VCaP (cell line): ENCODE results near the gene NPY4R2.
"Not testable (repeated sequence)": the region's sequence is repeated elsewhere in the genome, so short reads cannot be mapped to it uniquely, and the experiment has no call there.

Experiments used
- H3K27ac ChIP-seq: fragments of 450-650 bp; 2 replicates; pipeline ENCODE4 v1.5.1; 2017

The NPY4R2 gene

DNA sequence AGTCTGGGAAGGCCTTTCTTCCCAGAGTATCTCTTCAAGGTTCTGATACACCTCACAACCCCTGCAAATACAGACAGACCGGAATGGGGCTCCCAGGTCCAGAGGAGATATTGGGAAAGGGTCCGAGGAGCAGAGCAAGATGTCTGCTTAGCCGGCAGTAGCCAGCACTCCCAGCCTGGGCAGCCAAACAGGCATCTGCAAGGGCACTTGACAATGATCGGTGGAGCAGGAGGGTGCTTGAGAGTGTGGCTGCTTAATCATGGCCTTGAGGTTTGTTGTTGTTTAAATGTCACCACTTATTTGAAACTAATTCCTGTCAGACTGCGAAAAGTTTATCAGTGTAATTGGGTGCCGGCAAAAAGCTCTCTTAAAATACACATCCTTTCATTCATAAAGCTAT lies 15.0 kb downstream of the NPY4R2 start:
- not testable (repeated sequence) for H3K27ac ChIP-seq

- peak overlapping the region; percentile 68 for H3K27ac ChIP-seq
Measured at GRCh38 chr10:47936772-47937228, 18.3 kb downstream of the NPY4R2 start.

DNA sequence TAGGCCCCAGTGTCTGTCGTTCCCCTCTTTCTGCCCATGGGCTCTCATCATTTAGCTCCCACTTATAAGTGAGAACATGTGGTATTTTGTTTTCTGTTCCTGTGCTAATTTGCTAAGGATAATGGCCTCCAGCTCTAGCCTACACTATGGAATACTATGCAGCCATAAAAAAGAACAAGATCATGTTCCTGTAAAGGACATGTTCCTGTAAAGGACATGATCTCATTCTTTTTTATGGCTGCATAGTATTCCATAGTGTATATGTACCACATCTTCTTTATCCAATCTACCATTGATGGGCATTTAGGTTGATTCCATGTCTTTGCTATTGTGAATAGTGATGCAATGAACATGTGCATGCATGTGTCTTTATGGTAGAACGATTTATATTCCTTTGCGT lies 19.2 kb downstream of the NPY4R2 start:
- H3K27ac ChIP-seq = peak overlapping the region; percentile 68

DNA sequence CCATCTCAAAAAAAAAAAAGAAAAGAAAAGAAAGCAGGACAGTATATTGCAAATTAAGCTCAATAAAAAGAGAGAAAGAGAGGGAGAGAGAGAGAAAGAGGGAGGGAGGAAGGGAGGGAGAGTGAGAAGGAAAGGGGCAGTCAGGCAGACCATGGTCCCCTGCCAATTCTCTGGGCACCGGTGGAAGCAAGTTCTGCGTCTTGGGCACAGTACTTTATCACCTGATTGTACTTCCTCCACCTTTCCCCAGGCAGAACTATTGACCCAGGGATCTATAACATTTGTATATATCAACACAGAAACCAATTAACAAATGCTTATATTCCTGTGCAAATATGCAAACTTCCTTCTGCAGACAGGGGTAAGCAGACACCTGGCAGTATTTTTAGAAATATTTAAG lies 22.4 kb downstream of the NPY4R2 start:
- peak overlapping the region; percentile 99 for H3K27ac ChIP-seq

GRCh38 chr10:47941379-47941778 lies 22.9 kb downstream of the NPY4R2 start:
- peak overlapping the region; percentile 99 for H3K27ac ChIP-seq

DNA sequence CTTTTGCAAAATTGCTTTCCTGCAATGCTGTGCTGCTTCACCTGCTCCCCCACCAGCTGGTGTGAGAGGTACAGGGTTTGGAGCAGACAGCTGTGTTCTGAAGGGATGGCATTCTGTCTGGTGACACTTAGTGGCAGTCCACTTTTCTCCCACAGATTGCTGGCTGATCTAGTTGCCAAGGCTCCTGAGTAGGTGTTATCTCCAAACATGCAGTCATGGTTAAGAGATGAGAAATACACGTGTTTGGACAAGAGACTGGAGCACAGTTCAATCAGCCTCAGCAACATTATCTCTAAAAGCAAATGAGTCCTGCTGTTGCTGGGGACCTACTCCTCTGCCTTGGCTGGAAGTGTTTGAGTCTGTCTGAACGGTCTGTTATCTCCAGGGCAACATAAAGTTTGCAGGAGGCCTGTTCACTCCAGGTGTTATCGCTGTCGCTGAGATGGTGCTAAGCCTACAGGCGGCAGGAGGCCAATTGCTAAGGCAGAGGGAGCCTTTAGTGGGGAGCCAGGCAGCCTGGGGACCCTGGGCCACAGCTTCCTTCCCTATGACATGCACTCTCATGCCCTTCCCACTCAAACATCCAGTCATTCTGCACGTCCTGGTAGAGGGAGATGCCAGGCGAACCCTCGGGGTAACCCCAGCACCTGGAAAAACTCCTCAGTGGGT lies 24.0 kb downstream of the NPY4R2 start:
- peak overlapping the region; percentile 99 for H3K27ac ChIP-seq

DNA sequence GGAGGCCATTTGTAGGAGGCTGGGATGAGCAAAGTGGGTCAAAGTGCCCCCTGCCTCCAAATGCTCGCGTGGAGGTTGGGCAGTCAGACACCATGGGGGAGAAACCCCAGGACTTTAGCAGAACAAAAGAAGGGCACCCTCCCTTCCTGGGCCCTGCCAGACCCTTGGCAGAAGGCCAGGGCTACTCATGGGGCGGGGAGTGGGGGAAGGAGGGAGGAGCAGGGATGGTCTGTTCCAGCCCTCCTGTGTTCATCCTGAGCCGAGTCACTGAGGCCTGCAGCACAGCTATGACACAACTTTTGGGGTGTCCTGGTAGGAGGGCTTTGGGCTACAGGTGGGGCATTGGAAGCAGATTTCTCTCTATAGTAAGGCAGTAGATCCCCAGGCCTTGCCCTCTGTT lies 24.9 kb downstream of the NPY4R2 start:
- H3K27ac ChIP-seq = not testable (repeated sequence)

- H3K27ac ChIP-seq = not testable (repeated sequence)
Measured at GRCh38 chr10:47947424-47947823, 29.0 kb downstream of the NPY4R2 start.

DNA sequence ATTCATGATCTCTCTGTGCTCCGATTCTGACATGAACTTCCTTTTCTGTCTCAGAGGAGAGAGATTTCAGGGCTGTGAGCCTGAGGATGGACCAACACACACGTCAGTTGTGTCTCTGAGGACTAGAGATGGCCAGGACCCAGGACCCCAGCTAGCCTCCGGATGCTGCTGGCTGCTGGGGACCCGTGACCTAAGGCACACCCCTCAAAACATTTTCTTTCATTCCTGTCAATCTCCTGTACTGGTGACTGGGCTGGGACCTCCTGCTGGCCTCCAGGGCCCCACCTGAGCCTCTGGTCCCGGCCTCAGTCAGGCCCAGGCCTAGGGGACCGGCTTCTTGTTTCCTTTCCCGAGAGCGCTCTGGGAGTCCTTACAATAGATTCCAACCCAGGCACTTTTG lies 38.7 kb downstream of the NPY4R2 start:
- not testable (repeated sequence) for H3K27ac ChIP-seq

DNA sequence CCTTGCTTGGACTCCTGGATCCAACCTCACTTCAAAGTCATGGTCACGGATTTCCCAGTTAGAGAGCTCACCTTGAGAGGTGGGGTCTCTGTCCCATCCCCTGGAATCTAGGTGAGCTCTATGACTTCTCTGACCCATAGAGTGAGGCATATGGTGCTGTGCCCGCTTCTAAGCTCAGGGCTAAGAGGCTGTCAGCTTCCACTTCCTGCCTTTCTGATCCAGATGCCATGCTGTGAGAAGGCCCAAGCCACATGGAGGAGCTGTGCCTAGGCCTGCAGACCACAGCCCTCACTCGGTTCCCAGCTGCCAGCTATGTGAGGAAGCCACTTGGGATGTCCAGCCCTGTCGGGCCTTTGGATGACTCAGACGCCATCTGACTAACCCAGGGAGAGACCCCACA lies 41.2 kb downstream of the NPY4R2 start:
- not testable (repeated sequence) for H3K27ac ChIP-seq

DNA sequence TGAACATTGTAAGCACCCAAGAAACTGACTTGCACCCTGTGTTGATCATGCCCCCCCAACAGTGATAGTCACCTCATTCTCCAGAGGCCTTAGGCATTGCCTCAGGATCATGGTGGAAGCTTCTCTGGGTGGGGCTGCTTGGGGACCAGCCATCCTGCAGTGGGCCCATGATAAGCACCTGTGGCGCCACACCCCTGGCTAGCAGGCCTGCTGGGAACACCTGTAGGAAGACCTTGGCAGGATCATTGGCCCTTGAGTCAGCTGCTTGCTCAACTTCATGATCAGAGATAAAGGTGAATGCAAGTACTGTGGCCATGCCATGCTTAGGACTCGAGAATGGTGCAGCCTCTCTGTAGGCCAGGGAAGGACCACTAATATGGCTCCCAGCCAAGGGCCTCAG lies 42.2 kb downstream of the NPY4R2 start:
- H3K27ac ChIP-seq = not testable (repeated sequence)

DNA sequence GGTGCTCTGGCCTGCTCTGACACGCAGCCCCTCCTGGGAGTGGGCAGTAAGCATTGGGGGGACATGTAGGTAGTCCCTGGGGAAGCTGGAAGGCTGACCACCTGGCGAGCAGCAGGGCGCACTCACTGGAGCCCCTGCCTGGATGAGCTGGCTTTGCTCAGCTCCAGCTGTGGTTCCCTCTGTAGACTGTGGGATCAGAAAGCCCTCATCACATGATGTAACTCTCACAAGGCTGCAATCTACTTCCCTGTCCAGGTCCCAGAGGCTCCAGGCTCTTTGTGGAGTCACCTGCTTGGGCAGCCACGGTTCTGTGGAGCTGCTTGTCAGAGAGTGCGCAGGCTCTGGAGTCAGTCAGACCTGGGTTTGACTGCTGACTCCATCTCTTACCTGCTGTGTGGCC lies 44.3 kb downstream of the NPY4R2 start:
- not testable (repeated sequence) for H3K27ac ChIP-seq

DNA sequence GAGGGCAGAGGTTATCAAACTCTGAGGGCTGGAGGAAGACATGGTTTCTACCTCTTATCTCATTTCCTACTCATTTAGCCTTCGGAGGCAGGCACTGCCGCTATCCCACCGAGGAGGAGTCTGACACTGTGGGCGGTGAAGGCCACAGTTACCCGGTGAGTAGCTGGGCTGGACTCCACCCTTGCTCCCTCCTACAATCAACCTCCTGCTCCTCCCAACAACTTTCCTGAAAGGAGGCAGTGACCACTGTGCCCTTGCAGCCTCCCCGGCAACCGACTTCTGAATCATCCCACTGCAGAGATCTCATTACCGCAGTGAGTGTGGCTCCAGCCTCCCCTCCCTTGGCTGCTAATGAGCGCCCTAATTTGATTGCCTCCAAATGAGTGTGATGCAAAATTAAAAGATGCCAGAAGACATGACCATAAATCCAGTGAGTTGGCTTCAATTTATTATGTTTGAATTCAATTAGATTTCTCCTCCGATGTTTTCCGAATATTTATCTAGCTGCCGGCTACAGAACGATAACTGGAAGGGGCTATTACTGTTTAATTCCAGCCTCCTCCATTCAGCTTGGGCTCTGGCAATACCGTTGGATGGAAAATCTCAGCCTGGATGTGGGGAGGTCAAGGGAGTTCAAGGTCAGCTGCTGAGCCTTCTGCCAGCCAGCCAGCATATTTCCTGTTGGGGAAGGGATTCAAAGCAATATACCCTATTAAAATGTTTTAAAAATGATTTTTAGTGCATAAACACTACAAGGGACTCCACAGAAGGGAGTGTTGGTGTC lies 46.0 kb downstream of the NPY4R2 start:
- H3K27ac ChIP-seq = not testable (repeated sequence)

GRCh38 chr10:47968988-47969387 lies 50.5 kb downstream of the NPY4R2 start:
- H3K27ac ChIP-seq = not testable (repeated sequence)

DNA sequence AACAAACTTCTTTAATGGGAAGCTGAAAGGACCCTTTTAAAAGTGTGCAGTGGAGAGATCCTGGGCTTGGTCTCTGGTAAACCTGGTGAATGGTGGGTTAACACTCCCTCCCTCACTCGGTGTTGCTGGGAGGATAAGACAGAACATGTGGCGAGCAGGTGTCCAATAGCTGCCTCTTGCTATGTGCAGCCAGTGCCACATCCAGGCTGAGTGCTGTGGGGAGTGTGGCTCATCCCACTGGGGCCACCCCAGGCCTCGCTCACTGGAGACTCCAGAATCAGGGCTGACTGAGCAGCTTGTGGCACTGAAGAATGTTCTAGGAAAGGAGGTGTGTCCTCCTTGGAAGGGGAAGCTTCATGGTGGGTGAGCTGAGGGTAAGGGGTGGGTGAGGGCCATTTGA lies 51.6 kb downstream of the NPY4R2 start:
- H3K27ac ChIP-seq = not testable (repeated sequence)

DNA sequence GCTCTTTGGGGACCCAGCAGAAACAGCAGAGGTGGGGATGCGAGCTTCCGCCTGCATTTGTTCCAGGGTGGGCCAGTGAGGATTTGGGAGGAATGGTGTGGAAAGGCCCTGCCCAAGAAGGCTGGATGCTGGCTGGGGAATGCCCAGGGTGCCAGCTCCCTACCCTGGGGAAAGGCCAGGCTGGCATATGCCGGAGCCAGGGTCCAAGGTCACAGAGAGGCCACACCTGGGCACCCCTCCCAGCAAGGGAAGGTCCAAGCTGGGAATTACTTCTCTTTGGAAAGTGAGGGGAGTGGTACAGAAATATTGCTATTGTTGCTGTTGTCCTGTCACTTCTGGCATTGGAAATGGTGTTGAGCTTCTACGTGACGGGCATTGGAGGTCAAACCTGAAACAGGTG lies 53.1 kb downstream of the NPY4R2 start:
- H3K27ac ChIP-seq = not testable (repeated sequence)

DNA sequence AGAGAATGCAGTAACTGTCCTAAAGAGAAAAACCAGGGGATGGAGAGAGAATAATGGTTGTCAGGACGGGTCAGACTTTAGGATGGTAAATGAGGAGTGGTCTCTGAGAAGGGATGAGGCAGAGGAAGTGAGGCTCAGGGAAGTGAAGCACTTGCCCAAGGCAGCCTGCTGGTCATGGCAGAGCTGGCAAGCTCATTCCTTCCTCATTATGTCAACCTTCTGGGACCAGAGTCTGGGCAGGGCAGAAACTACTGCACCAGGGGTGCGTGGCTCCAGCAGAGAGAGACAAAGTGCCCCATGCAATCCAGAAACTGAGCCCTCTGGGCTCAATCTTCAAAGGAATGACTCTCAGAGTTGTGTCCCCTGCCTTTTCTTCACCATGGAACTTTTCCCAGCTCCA lies 53.6 kb downstream of the NPY4R2 start:
- H3K27ac ChIP-seq = not testable (repeated sequence)
